GM19240 (cell line): ENCODE measurements around the gene RNF130.

Experiments used
- DNase-seq: peaks from one replicate; pipeline ENCODE4 v3.0.0; 2011; ENCODE audit warnings: low spot score; ENCODE audit not compliant: insufficient read length

Gene RNF130

DNA sequence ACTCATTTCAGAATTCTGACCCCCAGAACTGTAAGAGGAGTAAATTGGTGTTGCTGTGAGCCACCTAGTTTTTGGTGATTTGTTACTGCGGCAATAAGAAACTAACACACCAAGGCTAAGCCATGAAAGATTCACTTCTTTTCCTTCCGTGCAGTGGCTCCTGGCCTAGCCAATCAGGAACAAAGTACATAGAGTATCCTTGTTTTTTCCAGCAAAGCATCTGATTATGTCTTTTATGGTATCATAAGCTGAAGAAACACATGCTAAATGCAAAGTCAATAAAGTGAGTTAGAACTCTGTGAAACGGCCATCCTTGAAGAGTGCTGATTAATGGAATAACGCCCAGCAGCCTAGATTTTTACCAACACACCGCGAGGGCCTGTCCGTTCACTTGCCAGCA, 11.4 kb downstream of the RNF130 start:
- no peak for DNase-seq

DNA sequence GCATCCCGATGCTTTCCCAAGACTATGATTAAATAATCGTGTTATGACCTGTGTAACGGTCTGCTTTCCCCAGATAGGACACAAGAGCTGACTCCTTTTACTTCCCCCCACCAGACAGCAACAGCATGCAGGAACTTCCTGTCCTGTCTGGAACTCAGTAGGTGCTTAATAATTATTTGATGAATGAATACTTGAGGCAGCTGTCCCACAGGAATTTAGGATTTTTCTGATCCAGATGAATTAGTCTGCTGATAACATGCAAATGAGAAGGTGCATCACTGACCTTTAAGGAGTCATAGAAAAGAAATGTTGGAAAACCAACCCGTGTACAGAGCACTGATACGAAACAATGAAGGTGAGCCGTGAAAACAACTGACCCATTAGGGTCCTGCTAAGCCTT, 12.2 kb downstream of the RNF130 start:
- no peak for DNase-seq

DNA sequence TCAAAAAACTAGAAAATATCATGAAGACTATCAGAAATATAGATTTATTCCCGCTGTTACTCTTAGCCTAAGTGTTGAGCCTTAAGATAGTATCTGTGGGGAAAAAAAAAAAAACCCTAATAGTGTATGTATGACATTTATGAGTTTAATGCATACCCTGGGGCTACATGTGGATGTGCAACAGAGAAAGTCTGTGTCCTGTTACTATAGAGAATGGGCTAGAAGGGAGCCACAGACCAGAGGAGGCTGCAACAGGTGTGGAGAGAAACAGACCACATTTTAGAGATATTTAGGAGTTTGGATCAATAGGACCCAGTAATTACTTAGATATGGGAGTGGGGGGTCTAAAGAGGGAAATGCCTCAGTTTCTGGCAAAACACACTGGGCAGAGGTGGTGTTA, 15.4 kb downstream of the RNF130 start:
- DNase-seq: no peak

DNA sequence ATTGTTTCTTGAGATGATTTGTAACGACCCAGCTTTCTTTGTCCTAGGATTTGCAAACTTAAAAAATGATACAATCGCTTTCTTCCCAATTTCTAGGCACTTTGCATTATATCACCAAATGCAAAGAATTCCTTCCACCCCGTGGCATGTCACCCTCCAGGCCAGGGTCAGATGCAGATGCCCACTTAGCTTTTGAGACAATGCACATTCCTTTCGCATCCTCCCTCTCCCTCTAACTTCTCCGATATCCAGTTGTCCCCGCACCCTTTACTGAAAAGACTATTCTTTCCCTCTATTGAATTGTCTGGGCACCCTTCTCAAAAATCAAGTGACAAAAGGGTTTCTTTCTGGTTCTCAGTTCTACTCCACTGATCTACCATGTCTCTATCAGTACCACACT, 17.3 kb downstream of the RNF130 start:
- no peak for DNase-seq

DNA sequence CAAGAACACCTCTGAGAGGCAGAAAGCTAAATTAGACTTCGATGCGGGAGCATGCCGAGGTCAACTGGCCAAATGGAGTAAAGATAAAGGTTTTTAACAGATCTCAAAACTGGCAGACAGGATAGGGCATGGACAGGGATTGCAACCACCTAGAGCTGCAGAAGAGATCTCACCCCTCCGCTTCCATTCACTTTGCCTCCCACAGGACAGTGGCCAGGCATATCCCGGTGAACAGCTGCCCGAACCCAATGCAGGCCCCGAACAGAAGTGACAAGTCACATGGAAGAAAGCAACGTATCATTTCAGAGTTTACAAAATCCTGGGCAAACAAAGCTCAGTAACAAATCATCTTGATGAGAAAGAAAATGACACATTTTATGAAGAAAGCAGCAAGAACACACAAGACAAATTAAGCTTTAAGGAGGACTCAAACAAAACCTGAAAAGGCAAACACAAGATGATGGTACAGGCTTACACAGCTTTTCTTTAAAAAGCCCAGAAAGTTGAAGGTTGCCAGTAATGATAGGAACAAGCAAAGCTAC, 18.4 kb downstream of the RNF130 start:
- no peak for DNase-seq

DNA sequence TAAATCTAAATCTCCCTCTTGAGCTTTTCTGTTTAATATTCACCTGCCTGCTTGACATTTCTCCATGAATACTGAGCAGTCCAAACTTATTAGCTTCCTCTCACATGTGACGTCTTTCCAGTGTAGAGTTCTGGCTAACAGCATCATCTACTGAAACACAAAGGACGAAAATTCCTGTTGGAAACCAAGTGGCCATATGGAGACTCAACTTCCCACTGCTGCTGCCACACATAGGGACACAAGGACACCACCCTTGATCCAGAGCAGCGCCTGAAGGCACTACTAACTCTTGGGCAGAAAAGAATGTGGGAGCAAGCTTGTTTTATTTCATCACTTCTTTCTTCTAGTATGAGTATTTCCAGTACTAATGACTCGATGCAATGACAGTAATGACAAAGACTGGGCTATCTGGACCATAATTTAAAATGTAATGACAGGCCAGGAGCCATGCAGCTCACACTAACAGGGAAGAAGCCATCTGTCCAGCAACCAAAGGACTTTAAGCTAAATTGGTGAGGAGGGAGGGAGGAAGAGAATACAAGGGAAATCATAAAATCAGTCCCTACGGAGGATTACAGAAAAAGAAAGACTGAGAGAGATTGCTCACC, 19.2 kb downstream of the RNF130 start:
- DNase-seq: no peak

DNA sequence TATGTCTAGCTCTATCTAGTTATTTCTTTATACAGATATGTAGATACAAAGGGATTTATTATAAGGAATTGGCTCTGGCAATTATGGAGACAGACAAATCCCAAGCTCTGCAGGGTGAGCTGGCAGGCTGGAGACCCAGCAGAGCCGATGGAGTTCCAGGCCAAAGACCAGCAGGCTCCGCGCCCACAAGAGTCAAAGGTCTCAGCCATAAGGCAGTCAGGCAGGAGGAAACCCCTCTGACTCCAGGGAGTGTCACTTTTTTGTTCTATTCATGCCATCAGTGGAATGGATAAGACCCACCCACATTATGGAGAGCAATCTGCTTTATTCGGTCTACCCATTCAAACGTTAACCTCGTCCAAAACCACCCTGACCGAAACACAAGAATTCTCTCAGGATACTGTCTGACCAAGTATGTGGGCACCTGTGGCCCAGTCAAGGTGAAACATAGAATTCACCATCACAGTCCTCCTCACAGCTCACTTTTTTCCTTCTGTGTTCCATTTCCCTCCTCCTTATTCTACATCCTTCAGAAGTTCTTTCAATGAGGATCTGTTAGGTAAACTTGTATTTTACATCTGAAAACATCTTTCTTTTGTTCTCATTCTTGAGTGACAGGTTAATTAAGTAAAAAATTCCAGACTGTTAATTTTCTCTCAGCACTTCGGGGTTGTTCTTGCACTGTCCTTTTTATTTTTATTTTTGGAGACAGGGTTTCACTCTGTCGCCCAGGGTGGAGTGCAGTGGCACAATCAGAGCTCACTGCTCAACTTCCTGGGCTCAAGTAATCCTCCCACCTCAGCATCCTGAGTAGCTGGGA, 21.2 kb downstream of the RNF130 start:
- no peak for DNase-seq

DNA sequence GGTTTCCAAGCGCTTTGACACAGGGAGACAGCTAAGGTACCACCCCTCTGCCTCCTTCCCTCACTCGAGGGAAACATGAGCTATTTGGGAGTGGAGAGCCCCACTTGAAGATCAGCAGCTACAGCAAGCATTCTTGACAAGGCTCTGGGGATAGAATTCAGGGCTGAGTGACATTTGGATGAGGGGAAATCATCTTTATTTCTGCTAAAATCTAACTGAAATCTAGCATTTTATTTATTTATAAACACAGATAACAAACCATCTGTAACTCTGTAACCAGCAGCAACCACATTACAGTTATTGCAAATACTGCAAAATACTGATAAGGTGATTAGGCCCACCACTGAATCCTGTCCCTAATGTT, 22.4 kb downstream of the RNF130 start:
- no peak for DNase-seq

- no peak for DNase-seq
Observed at GRCh38 chr5:180047667-180048066, 23.9 kb downstream of the RNF130 start.

DNA sequence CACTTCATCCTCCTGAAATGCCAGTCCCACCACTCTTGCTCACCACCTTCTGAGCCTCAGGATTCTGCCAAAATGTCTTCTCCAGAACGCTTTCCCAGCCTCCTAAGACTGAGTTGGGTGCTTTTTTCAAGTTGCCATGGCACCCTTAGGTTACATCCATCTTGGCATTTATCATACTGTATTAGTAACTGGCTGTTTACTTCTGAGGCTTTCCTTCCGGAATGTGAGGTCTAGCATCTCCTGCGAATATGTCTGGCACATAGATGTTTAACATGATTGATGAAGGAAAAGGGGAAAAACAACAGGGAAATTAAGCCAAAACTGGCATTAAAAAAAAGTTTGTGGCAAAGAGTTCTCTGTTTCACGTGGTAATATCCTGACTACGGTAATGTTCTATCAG, 24.9 kb downstream of the RNF130 start:
- no peak for DNase-seq

DNA sequence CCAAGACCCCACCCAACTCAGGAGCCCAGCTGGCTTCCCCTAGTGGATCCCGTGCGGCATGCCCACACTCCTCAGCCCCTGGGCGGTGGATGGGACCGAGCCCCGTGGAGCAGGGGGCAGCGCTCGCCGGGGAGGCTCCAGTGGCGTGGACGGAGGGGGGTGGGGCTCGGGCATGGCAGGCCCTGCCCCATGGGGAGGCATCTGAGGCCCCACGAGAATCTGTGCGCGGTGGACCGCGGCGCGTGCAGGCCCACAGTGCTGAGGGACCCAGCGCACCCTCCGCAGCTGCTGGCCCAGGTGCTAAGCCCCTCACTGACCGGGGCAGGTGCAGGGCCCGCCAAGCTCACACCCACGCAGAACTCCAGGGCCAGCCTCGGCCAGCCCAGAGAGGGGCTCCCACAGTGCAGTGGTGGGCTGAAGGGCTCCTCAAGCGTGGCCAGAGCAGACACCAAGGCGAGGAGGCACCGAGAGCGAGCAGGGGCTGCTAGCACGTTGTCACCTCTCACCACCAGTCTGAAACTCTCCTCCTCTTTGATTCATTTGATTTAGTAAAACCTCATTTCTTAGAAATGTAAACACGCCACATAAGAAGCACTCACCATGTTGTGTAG, 25.6 kb downstream of the RNF130 start:
- DNase-seq: no peak

GRCh38 chr5:180043377-180043776, 28.2 kb downstream of the RNF130 start:
- no peak for DNase-seq

DNA sequence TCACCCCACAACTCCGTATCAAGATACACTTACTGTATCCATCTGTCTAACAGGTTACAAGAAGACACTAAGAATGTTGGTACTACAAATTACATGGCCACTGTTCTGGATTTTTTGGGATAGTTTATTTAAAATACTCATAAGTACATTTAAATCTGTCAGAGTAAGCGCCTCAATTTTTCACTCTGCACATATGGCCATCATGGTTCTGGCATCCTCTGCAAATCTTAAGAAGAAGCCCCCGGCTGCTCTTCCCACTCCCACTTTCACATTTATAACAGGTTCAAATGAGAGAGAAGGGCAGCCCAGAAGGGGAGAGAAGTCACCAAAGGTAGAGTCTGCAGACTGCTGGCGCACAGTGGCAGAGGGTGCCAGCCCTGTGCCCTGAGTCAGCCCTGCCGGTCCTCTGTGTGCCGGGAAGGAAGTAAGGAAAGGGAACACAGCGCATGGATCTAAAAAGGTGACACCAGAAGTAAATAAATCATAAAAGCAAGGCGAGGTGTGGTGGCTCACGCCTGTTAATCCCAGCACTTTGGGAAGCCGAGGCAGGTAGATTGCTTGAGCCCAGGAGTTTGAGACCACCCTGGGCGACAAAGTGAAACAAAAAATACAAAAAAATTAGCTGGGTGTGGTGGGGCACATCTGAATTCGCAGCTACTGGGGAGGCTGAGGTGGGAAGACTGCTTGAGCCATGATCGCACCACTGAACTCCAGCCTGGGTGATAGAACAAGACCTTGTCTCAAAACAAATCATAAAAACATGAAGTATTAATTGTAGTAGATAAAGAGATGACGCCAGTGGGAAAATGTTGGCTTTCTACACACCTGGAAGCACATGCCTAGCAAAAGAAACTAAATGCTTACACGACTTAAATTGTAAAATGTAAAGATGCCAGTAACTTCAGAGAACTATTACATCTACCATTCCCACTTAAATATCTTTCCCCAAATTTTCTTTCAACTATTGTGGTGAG, 30.0 kb downstream of the RNF130 start:
- no peak for DNase-seq

DNA sequence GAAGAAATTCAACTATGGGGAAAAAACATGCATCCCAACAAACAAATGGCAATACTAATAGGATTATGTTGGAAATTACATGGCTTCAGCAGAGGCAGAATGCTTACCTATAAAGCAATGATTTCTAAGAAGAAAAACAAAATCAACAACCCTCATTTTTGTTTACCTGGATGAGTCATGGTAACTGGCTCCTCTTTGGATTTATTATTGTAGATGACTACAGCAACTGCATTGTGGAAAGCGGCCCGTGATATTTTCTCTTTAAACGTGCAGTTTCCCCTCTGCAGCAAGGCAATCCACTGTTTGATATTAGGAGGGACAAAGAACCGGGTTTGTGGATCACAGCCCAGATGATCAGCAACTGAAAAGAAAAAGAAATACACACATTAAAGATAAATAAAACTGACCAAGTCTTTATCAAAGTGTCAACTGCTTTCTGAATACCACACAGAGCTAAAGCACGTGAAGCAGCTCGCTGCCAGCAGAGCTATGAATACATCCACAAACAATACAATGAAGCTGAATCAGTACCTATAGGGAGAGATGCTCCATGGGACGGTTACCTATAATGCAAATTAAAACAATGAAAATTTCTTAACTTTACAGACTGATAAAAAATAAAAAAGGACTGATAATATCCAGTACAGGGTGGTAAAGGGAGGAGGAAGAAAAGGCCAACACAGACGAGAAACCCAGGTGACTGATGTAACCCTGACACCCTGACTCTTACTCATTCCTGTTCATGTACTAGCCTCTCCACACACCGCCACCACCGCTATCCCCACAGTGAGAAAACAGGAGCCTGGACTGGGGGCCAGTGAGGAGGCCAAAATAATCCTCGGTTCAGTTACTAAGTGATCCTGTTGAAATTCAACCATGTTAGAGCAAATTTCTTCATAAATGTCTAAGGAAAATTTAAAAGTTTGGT, 31.0 kb downstream of the RNF130 start:
- DNase-seq: no peak

GRCh38 chr5:180035206-180035931, 36.2 kb downstream of the RNF130 start:
- DNase-seq: no peak

DNA sequence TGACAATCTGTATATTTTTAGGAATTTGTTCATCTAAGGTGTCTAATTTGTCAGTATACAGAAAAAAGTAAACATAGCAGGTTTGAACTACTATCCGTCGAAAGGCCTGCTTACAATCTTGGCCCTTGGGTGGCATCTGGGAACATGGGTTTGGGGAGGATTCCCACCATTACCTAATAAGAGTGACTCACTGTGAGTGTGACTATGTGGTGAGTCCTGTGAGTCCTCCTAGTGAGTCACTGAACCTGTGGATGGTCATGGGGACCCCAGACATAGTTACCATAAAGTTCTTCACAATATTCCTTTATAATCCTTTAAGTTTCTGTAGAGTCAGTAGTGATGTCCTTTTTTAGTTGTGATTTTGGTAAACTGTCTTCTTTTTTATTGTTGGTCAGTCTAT, 37.0 kb downstream of the RNF130 start:
- no peak for DNase-seq

GRCh38 chr5:180027459-180028089, 44.0 kb downstream of the RNF130 start:
- DNase-seq: no peak

- DNase-seq: no peak
Observed at GRCh38 chr5:180026734-180027458, 44.7 kb downstream of the RNF130 start.
